HL-60 (cell line): Measurements from ENCODE around the gene IDH3G.

Experiments used
- DNase-seq, 2 experiments: peaks; one replicate each; pipeline ENCODE4 v3.0.0-alpha.2; 2010 to 2020; ENCODE audit warnings: low read depth in 1 of 2, low spot score in 1 of 2
- H3K27ac ChIP-seq: fragments of 250-450 bp; sonication (Bioruptor Pico); replicated peaks from 2 replicates; pipeline ENCODE4 v1.5.1; 2020; ENCODE audit warnings: mild to moderate bottlenecking, moderate library complexity
- H3K27me3 ChIP-seq: fragments of 250-450 bp; sonication (Bioruptor Pico); 2 replicates; pipeline ENCODE4 v1.5.1; 2021; ENCODE audit warnings: mild to moderate bottlenecking, moderate library complexity; ENCODE audit not compliant: insufficient read depth, poor library complexity, severe bottlenecking
- H3K4me3 ChIP-seq: replicated peaks from 2 replicates; pipeline ENCODE4 v1.5.1; 2011; ENCODE audit warnings: mild to moderate bottlenecking, control low read depth, low read length; ENCODE audit not compliant: insufficient read depth
- CTCF ChIP-seq: IDR thresholded peaks from one replicate; pipeline ENCODE4 v1.5.1; 2011; ENCODE audit warnings: low read length, control low read depth, inconsistent platforms; ENCODE audit not compliant: insufficient read depth
- GABPA ChIP-seq: IDR thresholded peaks from 2 replicates; pipeline ENCODE4 v1.6.1; 2012; ENCODE audit warnings: low read depth
- POLR2AphosphoS5 ChIP-seq: IDR thresholded peaks from 2 replicates; pipeline ENCODE4 v1.6.1; 2012; ENCODE audit warnings: low read depth
- REST ChIP-seq: IDR thresholded peaks from 2 replicates; pipeline ENCODE4 v1.6.1; 2012; ENCODE audit warnings: low read depth; ENCODE audit not compliant: insufficient replicate concordance
- SPI1 ChIP-seq: IDR thresholded peaks from 2 replicates; pipeline ENCODE4 v1.6.1; 2012; ENCODE audit warnings: low read depth, mild to moderate bottlenecking, borderline replicate concordance

The IDH3G gene

DNA sequence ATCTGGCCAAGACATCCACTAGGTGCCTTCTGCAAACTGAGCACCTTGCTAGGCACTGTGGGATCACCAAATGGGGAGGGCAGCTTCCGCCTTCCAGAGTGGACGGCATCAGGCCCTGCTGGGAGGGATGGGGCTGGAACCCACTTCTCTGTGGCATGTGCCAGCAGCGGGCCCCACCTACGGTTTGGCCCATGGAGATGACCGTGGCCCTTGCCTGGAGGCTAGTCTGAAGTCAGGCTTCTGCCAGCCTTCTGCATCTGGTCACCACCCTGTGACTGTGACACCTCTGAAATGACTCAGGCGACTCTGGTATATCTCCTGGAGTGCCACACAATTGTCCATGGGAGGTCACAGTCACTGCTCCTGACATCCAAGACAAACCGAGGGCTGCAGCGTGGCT lies 7.5 kb upstream of the IDH3G start:
- TF ChIP-seq SPI1 (no peak), REST (no peak), CTCF (no peak), GABPA (no peak), POLR2AphosphoS5 (no peak)
- Histone ChIP-seq H3K27me3 (no peaks in the 10 kb centered on the region), H3K4me3 (no peak overlapping the region), H3K27ac (no peak overlapping the region)
- DNase-seq, result no peak

- no peak for DNase-seq
- TF ChIP-seq GABPA (no peak), REST (no peak), CTCF (no peak), SPI1 (no peak), POLR2AphosphoS5 (no peak)
- H3K27ac ChIP-seq, result no peak overlapping the region
- no peak overlapping the region for H3K4me3 ChIP-seq
- no peaks in the 10 kb centered on the region for H3K27me3 ChIP-seq
Observed at GRCh38 chrX:153800746-153801145, 6.6 kb upstream of the IDH3G start.

DNA sequence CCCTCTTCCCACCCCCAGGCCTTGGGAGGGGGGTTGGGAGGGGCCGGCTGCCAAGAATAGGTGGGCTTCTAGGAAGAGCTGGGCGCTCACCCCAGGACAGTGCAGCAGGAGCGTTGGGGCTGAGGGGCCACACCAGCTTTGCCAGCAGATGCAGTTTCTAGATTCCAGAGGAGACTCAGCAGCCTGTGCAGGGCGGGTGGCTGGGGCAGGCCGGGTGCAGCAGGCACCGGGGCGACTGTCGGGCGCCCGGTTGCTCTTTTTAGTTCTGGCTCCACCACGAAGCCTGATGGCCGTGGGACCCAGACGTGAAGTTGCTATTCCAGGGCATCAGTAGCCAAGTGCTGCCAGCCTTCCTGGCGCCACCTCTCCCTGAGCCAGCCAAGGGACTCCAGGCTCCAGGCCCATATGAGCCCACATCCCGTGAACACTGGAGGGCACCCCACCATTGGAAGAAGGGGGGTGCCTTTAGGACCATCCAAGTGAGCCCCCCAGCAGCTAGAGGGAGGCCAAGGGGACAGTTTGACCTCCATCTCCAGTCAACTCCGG lies 6.1 kb upstream of the IDH3G start:
- Histone ChIP-seq H3K27me3 (no peaks in the 10 kb centered on the region), H3K4me3 (no peak overlapping the region), H3K27ac (no peak overlapping the region)
- TF ChIP-seq POLR2AphosphoS5, result no peak
- TF ChIP-seq SPI1, result no peak
- TF ChIP-seq GABPA, result no peak
- TF ChIP-seq REST, result no peak
- TF ChIP-seq CTCF, result no peak
- no peak for DNase-seq
